Smooth muscle cell (in vitro differentiated cells): Measurements from ENCODE around the gene LIPH. TPM values are rescaled to one million over a fixed set of nuclear protein-coding genes. Genes with fewer than 3 reads are reported as not detected.

ENCODE experiments used
- DNase-seq: peaks from one replicate; lab custom pipeline; 2025; ENCODE audit not compliant: unreplicated experiment; lab: John Stamatoyannopoulos, UW
- H2AFZ ChIP-seq: fragments of 200-600 bp; sonication (generic); 2 replicates; pipeline ENCODE4 v1.6.0; 2016; ENCODE audit warnings: antibody characterized with exemption, low read depth, mild to moderate bottlenecking
- H3F3A ChIP-seq: fragments of 200-600 bp; sonication (generic); 2 replicates; pipeline ENCODE4 v1.6.0; 2017; ENCODE audit warnings: antibody characterized with exemption, low read depth
- H3K27ac ChIP-seq: fragments of 200-600 bp; sonication (generic); 2 replicates; pipeline ENCODE4 v1.5.1; 2016; ENCODE audit warnings: low read depth, mild to moderate bottlenecking
- H3K27me3 ChIP-seq: fragments of 200-600 bp; sonication (generic); 2 replicates; pipeline ENCODE4 v1.6.1; 2016; ENCODE audit warnings: low read depth, mild to moderate bottlenecking
- H3K36me3 ChIP-seq: fragments of 200-600 bp; sonication (generic); 2 replicates; pipeline ENCODE4 v1.5.1; 2016; ENCODE audit warnings: low read depth
- H3K4me1 ChIP-seq: fragments of 200-600 bp; sonication (generic); 2 replicates; pipeline ENCODE4 v1.5.1; 2016; ENCODE audit warnings: low read depth
- H3K4me2 ChIP-seq: fragments of 200-600 bp; sonication (generic); 2 replicates; pipeline ENCODE4 v1.6.0; 2016; ENCODE audit warnings: mild to moderate bottlenecking
- H3K4me3 ChIP-seq: fragments of 200-600 bp; sonication (generic); 2 replicates; pipeline ENCODE4 v1.5.1; 2016; ENCODE audit warnings: mild to moderate bottlenecking
- H3K79me2 ChIP-seq: fragments of 200-600 bp; sonication (generic); 2 replicates; pipeline ENCODE4 v1.6.0; 2016; ENCODE audit warnings: low read depth, mild to moderate bottlenecking
- H3K9ac ChIP-seq: fragments of 200-600 bp; sonication (generic); 2 replicates; pipeline ENCODE4 v1.6.0; 2016; ENCODE audit warnings: low read depth
- H3K9me3 ChIP-seq: fragments of 200-600 bp; sonication (generic); replicated peaks from 2 replicates; pipeline ENCODE4 v1.5.1; 2016; ENCODE audit warnings: low read depth
- H4K20me1 ChIP-seq: fragments of 200-600 bp; sonication (generic); 2 replicates; pipeline ENCODE4 v1.6.0; 2016; ENCODE audit warnings: low read depth
- CTCF ChIP-seq: fragments of 200-600 bp; sonication (generic); IDR thresholded peaks from 2 replicates; pipeline ENCODE4 v1.5.1; 2017; ENCODE audit warnings: borderline replicate concordance, mild to moderate bottlenecking, antibody characterized with exemption; ENCODE audit not compliant: insufficient read depth, poor library complexity, severe bottlenecking
- WGBS: methylation state at CpG from one replicate; pipeline ENCODE4 v1.1.7; 2016; ENCODE audit warnings: low lambda C conversion rate; 5-methylcytosine and 5-hydroxymethylcytosine counted together
- polyA plus RNA-seq: library from polyadenylated mRNA; unstranded; fragments of >200 nt; fragmentation: Nextera tagmentation; extraction: Ambion mirVana; gene quantifications from 2 replicates; pipeline ENCODE4 v1.2.1, GENCODE V29; 2016
- total RNA-seq: library from RNA; depleted of rRNA; stranded (reverse); fragments of >200 nt; gene quantifications from 2 replicates; pipeline ENCODE4 v1.2.3, GENCODE V29; 2014

Gene LIPH
- total and polyA plus RNA-seq, 2 experiments from 2014 or later, result 0.03 to 0.04 TPM

- Histone ChIP-seq H3K27ac (no peak overlapping the region), H3F3A (no peaks in the 10 kb centered on the region), H3K9ac (no peak overlapping the region), H3K27me3 (no peaks in the 10 kb centered on the region), H4K20me1 (no peaks in the 10 kb centered on the region), H2AFZ (no peak overlapping the region), H3K36me3 (no peaks in the 10 kb centered on the region), H3K9me3 (no peaks in the 10 kb centered on the region), H3K4me1 (no peaks in the 10 kb centered on the region), H3K79me2 (no peaks in the 10 kb centered on the region), H3K4me3 (no peak overlapping the region), H3K4me2 (no peak overlapping the region)
- DNase-seq, result no peak
- TF ChIP-seq CTCF, result no peak
- WGBS, result 82% methylated on average over 2 of the region's 2 CpGs
Measured at GRCh38 chr3:185539934-185540333, 12.5 kb downstream of the LIPH start.

- H3F3A ChIP-seq, result no peaks in the 10 kb centered on the region
- no peak for TF ChIP-seq CTCF
- H3K9me3 ChIP-seq, result no peaks in the 10 kb centered on the region
- H3K4me1 ChIP-seq, result no peaks in the 10 kb centered on the region
- no peak overlapping the region for H2AFZ ChIP-seq
- H3K79me2 ChIP-seq, result no peaks in the 10 kb centered on the region
- no peaks in the 10 kb centered on the region for H3K27me3 ChIP-seq
- no peak overlapping the region for H3K4me2 ChIP-seq
- no peak for DNase-seq
- H3K27ac ChIP-seq, result peak overlapping the region; percentile 38
- no peaks in the 10 kb centered on the region for H3K36me3 ChIP-seq
- no peak overlapping the region for H3K9ac ChIP-seq
- no peak overlapping the region for H3K4me3 ChIP-seq
- 77% methylated on average over 9 of the region's 9 CpGs for WGBS
- H4K20me1 ChIP-seq, result no peaks in the 10 kb centered on the region
Measured at GRCh38 chr3:185537369-185537970, 14.9 kb downstream of the LIPH start.

GRCh38 chr3:185534511-185534910 lies 17.9 kb downstream of the LIPH start:
- H2AFZ ChIP-seq, result no peak overlapping the region
- H3K27ac ChIP-seq, result no peak overlapping the region
- H3K79me2 ChIP-seq, result no peaks in the 10 kb centered on the region
- no peaks in the 10 kb centered on the region for H3K36me3 ChIP-seq
- 81% methylated on average over 2 of the region's 2 CpGs for WGBS
- TF ChIP-seq CTCF, result no peak
- no peak overlapping the region for H3K4me3 ChIP-seq
- H3K27me3 ChIP-seq, result no peaks in the 10 kb centered on the region
- H3K9ac ChIP-seq, result no peak overlapping the region
- H3F3A ChIP-seq, result no peaks in the 10 kb centered on the region
- no peak overlapping the region for H3K4me2 ChIP-seq
- DNase-seq, result no peak
- no peaks in the 10 kb centered on the region for H4K20me1 ChIP-seq
- H3K9me3 ChIP-seq, result no peaks in the 10 kb centered on the region
- no peaks in the 10 kb centered on the region for H3K4me1 ChIP-seq

- Histone ChIP-seq H3K36me3 (no peaks in the 10 kb centered on the region), H3K4me3 (no peak overlapping the region), H3K9me3 (no peaks in the 10 kb centered on the region), H2AFZ (no peak overlapping the region), H3K4me2 (no peak overlapping the region), H3K4me1 (no peaks in the 10 kb centered on the region), H3K79me2 (no peaks in the 10 kb centered on the region), H3F3A (no peaks in the 10 kb centered on the region), H3K27ac (no peak overlapping the region), H4K20me1 (no peaks in the 10 kb centered on the region), H3K27me3 (no peaks in the 10 kb centered on the region), H3K9ac (no peak overlapping the region)
- WGBS, result 69% methylated on average over 5 of the region's 5 CpGs
- no peak for DNase-seq
- no peak for TF ChIP-seq CTCF
Measured at GRCh38 chr3:185532901-185533300, 19.5 kb downstream of the LIPH start.
